Psoas muscle (tissue), 8 donors: ENCODE results near the gene VWA8. TPM values are rescaled to one million over a fixed set of nuclear protein-coding genes. Genes with fewer than 3 reads are reported as not detected.
"Not testable (repeated sequence)": the region's sequence is repeated elsewhere in the genome, so short reads cannot be mapped to it uniquely, and the experiment has no call there.

Experiments
- ATAC-seq, 4 donors: fragments of 200-7000 bp; cut with Tn5 transposase; one replicate each; pipeline ENCODE4 v1.9.1; 2020; ENCODE audit warnings: moderate library complexity in 3 of 4, mild to moderate bottlenecking in 2 of 4
- DNase-seq, 2 donors: peaks; one replicate each; pipeline ENCODE4 v3.0.0-alpha.2; 2020
- H3K27ac ChIP-seq: fragments of 200-600 bp; one replicate; pipeline ENCODE4 v1.8.0; 2022
- H3K27me3 ChIP-seq, 3 donors: fragments of 200-600 bp in 1 of 3; one replicate each; pipeline versions ENCODE4 v1.6.1 to v1.8.0; 2013 to 2022; ENCODE audit warnings: low read length in 2 of 3, mild to moderate bottlenecking in 2 of 3, moderate library complexity in 1 of 3; ENCODE audit not compliant: insufficient read depth in 3 of 3
- H3K36me3 ChIP-seq, 2 donors: fragments of 200-600 bp in 1 of 2; one replicate each; pipeline versions ENCODE4 v1.6.1 to v1.8.0; 2013 to 2022; ENCODE audit warnings: low read depth in 1 of 2, mild to moderate bottlenecking in 1 of 2, moderate library complexity in 1 of 2; ENCODE audit not compliant: insufficient read depth in 1 of 2
- H3K4me1 ChIP-seq: fragments of 200-600 bp; one replicate; pipeline ENCODE4 v1.8.0; 2022
- H3K4me3 ChIP-seq: fragments of 200-600 bp; one replicate; pipeline ENCODE4 v1.8.0; 2022; ENCODE audit warnings: mild to moderate bottlenecking
- H3K9me3 ChIP-seq: fragments of 200-600 bp; one replicate; pipeline ENCODE4 v1.8.0; 2022
- WGBS, 3 donors: extraction: QIAGEN DNeasy Blood & Tissue Kit; methylation state at CpG; one replicate each; pipeline versions ENCODE4 v1.1.6 to v1.1.7; 2013; 5-methylcytosine and 5-hydroxymethylcytosine counted together
- intact Hi-C, 2 donors: fragments of 100-400 bp; cut with DNase I; formaldehyde crosslinking; loops; one replicate each; pipeline versions ENCODE4 v1.11.0 to v1.14.2; 2022
- polyA plus RNA-seq, 3 donors: library from polyadenylated mRNA; stranded (reverse); fragments of 200-250 nt; gene quantifications; one replicate each; pipeline ENCODE4 v1.2.3, GENCODE V29; 2013
- total RNA-seq, 4 donors: library from RNA; stranded (reverse); fragmentation: NEBNext Ultra II Directional in 2 of 4; extraction: Animal tissue kit (Norgen Biotek cat#: 25700) in 2 of 4; gene quantifications; one replicate each; pipeline versions ENCODE4 v1.2.1 to v1.2.4, GENCODE V29; 2021 to 2023
- TF ChIP-seq, protein P1 (sequence below): fragments of 200-600 bp; IDR thresholded peaks from one replicate; pipeline ENCODE4 v1.8.0; 2022; ENCODE audit warnings: antibody characterized with exemption
- donor health status: healthy with polysubstance abuse.
- donor health status: DM: no; HTN: no; CAD: no; lungs with moderate emphysema.
- donor health status: Bipolar disorder and iron deficiency.
- donor health status: healthy.
- donor health status: DM: yes; HTN: yes; CAD: no.
- donor health status: DM: no; HTN: no; CAD: no.
- donor health status: DM: no; HTN: no; CAD: no.
- donor health status: DM: yes; HTN: yes; CAD: no.

The VWA8 gene
- total and polyA plus RNA-seq, 7 donors, result 8.6 to 50.5 (median 30.1) TPM

DNA sequence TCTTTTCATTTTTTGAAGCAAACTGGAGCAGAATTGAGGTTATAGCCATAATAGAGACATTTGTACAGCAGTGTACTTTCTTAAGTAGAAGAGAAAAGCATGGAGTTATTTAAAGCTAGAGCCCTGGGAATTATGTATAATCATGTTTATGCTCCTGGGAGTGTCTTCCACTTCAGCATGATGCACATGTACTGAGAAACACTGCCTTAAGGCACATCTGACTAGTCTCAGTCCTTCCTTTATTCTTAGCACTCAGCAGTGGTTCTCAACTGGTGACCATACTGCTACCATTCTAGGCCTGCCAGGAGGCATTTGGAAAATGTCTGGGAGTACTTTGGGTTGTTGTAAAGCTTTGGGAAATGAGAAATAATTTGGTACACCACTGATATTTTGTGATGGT lies 45.8 kb downstream of the VWA8 start:
- Histone ChIP-seq H3K27ac (no peak overlapping the region), H3K9me3 (no peaks in the 10 kb centered on the region), H3K4me3 (no peak overlapping the region), H3K4me1 (peaks cover 61% of the 10 kb centered on the region), H3K36me3 (peaks cover 0 to 8% of the 10 kb centered on the region in 2 donors), H3K27me3 (no peaks in the 10 kb centered on the region)
- TF ChIP-seq, protein P1, sequence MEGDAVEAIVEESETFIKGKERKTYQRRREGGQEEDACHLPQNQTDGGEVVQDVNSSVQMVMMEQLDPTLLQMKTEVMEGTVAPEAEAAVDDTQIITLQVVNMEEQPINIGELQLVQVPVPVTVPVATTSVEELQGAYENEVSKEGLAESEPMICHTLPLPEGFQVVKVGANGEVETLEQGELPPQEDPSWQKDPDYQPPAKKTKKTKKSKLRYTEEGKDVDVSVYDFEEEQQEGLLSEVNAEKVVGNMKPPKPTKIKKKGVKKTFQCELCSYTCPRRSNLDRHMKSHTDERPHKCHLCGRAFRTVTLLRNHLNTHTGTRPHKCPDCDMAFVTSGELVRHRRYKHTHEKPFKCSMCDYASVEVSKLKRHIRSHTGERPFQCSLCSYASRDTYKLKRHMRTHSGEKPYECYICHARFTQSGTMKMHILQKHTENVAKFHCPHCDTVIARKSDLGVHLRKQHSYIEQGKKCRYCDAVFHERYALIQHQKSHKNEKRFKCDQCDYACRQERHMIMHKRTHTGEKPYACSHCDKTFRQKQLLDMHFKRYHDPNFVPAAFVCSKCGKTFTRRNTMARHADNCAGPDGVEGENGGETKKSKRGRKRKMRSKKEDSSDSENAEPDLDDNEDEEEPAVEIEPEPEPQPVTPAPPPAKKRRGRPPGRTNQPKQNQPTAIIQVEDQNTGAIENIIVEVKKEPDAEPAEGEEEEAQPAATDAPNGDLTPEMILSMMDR, result no peak
- ATAC-seq, result peak in 3 of 4 donors; percentile 33 to 38 (median 38)
- no peak for DNase-seq
- intact Hi-C loops, result loop anchor here in 1 of 2 donors (5.0 kb wide), 1 partner anchor 42 kb away; no protein-coding TSS in a partner anchor

DNA sequence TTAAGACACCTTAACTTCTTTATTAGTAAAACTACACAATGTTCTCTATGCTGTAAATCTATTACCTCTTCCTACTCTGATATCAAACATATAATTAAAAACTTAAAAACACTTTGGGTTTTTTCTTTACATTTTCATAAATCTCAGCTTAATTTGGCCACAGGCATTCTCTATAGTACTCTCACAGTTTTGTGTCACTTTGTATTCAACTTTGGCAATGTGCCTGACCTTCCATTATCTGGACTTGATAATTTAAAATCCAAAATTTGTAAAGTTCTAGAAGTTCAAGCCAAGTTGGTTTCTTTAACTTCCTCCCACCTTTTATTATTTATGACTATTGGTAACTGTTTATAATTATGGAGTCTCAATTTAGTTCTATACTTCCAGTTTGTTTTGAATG lies 46.4 kb downstream of the VWA8 start:
- Histone ChIP-seq H3K27me3 (no peaks in the 10 kb centered on the region), H3K4me3 (no peak overlapping the region), H3K27ac (no peak overlapping the region), H3K9me3 (no peaks in the 10 kb centered on the region), H3K36me3 (peaks cover under 1 to 9% of the 10 kb centered on the region in 2 donors), H3K4me1 (peaks cover 56% of the 10 kb centered on the region)
- TF ChIP-seq, protein P1, result no peak
- DNase-seq (no peak), ATAC-seq (no peak)
- intact Hi-C loops, result no loop called here

DNA sequence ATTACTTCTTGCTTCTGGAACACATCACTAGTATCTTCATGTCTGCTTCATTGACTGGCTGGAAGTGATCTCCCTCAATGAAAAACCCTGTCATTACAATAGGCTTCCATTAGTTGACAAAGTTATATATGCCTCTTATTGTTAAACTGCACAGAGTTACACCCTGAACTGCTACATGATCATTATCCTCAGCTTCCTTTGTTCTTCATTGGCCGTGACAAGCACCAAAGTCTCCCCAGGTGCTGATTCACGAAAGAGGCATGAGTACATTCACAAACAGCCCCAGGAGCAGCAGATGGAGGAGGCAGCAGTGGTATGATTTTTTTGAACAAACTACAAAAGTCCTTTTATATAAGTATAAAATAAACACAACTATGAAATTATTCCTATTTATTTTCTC lies 51.4 kb downstream of the VWA8 start:
- intact Hi-C loops, result loop anchor here in 1 of 2 donors (5.0 to 10.0 kb wide), 2 partner anchors 133 to 205 kb away; no protein-coding TSS in a partner anchor
- Histone ChIP-seq H3K9me3 (no peaks in the 10 kb centered on the region), H3K36me3 (peaks cover 2 to 40% of the 10 kb centered on the region in 2 donors), H3K27me3 (no peaks in the 10 kb centered on the region), H3K4me1 (peaks cover 7% of the 10 kb centered on the region), H3K27ac (no peak overlapping the region), H3K4me3 (no peak overlapping the region)
- DNase-seq, result no peak
- TF ChIP-seq, protein P1, result no peak
- no peak for ATAC-seq
- 91 to 94% (median 93%) methylated on average over 2 of the region's 2 CpGs for WGBS, 3 donors

DNA sequence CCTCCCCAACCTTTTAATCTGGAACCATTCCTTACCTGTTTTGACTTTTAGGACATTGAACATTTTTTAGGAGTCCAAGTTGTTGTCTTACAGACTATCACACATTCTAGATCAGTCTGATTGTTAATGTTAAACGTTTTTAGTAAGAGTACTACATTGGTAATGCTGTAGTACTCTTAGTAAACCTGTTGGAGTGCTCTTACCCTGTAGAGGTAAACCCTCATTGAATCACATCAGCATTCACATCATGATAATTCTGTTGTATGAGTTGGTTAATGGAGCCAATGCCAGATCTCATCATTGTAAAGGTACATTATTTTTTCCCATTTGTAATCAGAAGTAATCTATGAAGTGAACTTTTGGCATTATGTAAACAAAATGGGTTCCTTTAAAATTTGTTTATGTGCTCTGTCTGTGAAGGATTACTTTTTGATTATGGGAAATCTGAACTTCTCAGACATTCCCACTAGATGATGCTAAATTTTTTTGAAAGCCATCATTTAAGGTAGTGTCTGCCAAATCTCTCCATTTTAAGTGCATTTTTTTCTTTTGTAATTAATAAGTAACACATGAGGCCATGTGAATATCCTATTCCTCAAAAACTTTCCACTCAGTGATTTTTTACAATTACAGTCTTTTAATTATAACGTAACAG lies 55.2 kb downstream of the VWA8 start:
- H3K4me1 ChIP-seq, result no peaks in the 10 kb centered on the region
- H3K4me3 ChIP-seq, result no peak overlapping the region
- H3K9me3 ChIP-seq, result no peaks in the 10 kb centered on the region
- H3K27me3 ChIP-seq, result no peaks in the 10 kb centered on the region
- no peak for DNase-seq
- 51 to 56% (median 52%) methylated on average over 2 of the region's 2 CpGs for WGBS, 3 donors
- ATAC-seq, result peak; percentile 61 to 91 (median 80)
- intact Hi-C loops, result loop anchor here in 1 of 2 donors (5.0 to 10.0 kb wide), 2 partner anchors 137 to 209 kb away; no protein-coding TSS in a partner anchor
- H3K36me3 ChIP-seq, result peaks cover 2 to 36% of the 10 kb centered on the region in 2 donors
- TF ChIP-seq, protein P1, result peak; percentile 64
- H3K27ac ChIP-seq, result no peak overlapping the region

DNA sequence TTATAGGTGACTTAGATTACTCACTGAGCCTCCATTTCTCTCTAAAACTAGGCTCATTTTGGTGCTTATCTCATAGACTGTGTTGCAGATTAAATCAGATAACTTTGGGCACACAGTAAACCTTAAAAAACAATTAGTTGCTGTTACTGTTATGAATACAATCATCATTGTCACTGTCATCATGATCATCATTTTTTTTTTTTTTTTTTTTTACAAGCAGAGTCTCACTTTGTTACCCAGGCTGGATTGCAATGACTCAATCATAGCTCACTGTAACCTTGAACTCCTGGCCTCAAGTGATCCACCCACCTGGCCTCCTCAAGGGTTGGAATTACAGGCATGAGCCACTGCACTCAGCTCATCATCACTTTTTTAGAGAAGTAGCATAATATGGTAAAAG lies 60.0 kb downstream of the VWA8 start:
- TF ChIP-seq, protein P1, result no peak
- H3K9me3 ChIP-seq, result no peaks in the 10 kb centered on the region
- H3K27me3 ChIP-seq, result no peaks in the 10 kb centered on the region
- DNase-seq (no peak), ATAC-seq (no peak)
- H3K36me3 ChIP-seq, result peaks cover 0 to 5% of the 10 kb centered on the region in 2 donors
- no peak overlapping the region for H3K4me3 ChIP-seq
- H3K4me1 ChIP-seq, result no peaks in the 10 kb centered on the region
- intact Hi-C loops, result loop anchor here in 1 of 2 donors (10.0 kb wide), 1 partner anchor 214 kb away; no protein-coding TSS in a partner anchor
- no peak overlapping the region for H3K27ac ChIP-seq

DNA sequence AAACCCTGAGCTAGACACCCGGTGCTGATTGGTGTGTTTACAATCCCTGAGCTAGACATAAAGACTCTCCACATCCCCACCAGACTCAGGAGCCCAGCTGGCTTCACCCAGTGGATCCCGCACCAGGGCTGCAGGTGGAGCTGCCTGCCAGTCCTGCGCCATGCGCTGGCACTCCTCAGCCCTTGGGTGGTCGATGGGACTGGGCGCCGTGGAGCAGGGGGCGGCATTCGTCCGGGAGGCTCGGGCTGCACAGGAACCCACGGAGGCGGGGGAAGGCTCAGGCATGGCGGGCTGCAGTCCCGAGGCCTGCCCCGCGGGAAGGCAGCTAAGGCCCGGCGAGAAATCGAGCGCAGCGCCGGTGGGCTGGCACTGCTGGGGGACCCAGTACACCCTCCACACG lies 62.5 kb downstream of the VWA8 start:
- 97 to 100% (median 98%) methylated on average over 12 to 15 of the region's 24 CpGs for WGBS, 3 donors
- H3K9me3 ChIP-seq, ATAC-seq, H3K36me3 ChIP-seq, H3K27ac ChIP-seq, DNase-seq, intact Hi-C loops, H3K4me3 ChIP-seq, H3K4me1 ChIP-seq, H3K27me3 ChIP-seq: not testable (repeated sequence)
